AG09319 (cell line): ENCODE data around the gene PLD5.

Source experiments
- DNase-seq: peaks from one replicate; pipeline ENCODE4 v3.0.0-alpha.2; 2010; ENCODE audit warnings: low read depth; ENCODE audit errors: extremely low read depth
- CTCF ChIP-seq: IDR thresholded peaks from 2 replicates; pipeline ENCODE4 v1.5.1; 2011; ENCODE audit warnings: low read depth, mild to moderate bottlenecking, inconsistent platforms, low read length, moderate library complexity

PLD5 gene

GRCh38 chr1:242524571-242525359, at the start of gene PLD5:
Gene PLD5, minus strand, starts transcription at chr1:242524697.
- DNase-seq, result no peak
- no peak for TF ChIP-seq CTCF

GRCh38 chr1:242569867-242570266, 45.4 kb upstream of the PLD5 start:
- DNase-seq, result no peak
- TF ChIP-seq CTCF, result no peak

- DNase-seq, result no peak
- TF ChIP-seq CTCF, result no peak
Observed at GRCh38 chr1:242568666-242569065, 44.2 kb upstream of the PLD5 start.

- no peak for TF ChIP-seq CTCF
- DNase-seq, result no peak
Observed at GRCh38 chr1:242567596-242567995, 43.1 kb upstream of the PLD5 start.

- TF ChIP-seq CTCF, result no peak
- no peak for DNase-seq
Observed at GRCh38 chr1:242556759-242557158, 32.3 kb upstream of the PLD5 start.

- no peak for TF ChIP-seq CTCF
- DNase-seq, result no peak
Observed at GRCh38 chr1:242556276-242556675, 31.8 kb upstream of the PLD5 start.

- no peak for DNase-seq
- TF ChIP-seq CTCF, result no peak
Observed at GRCh38 chr1:242554577-242554976, 30.1 kb upstream of the PLD5 start.
